Fibroblast of skin of left biceps (primary cell): ENCODE results near the gene ALG10.
"Not testable (repeated sequence)": the region's sequence is repeated elsewhere in the genome, so short reads cannot be mapped to it uniquely, and the experiment has no call there.

Source experiments
- DNase-seq, 2 experiments: peaks; one replicate each; pipeline ENCODE4 v3.0.0-alpha.2; 2013; ENCODE audit warnings: low read depth in 2 of 2

The ALG10 gene, protein sequence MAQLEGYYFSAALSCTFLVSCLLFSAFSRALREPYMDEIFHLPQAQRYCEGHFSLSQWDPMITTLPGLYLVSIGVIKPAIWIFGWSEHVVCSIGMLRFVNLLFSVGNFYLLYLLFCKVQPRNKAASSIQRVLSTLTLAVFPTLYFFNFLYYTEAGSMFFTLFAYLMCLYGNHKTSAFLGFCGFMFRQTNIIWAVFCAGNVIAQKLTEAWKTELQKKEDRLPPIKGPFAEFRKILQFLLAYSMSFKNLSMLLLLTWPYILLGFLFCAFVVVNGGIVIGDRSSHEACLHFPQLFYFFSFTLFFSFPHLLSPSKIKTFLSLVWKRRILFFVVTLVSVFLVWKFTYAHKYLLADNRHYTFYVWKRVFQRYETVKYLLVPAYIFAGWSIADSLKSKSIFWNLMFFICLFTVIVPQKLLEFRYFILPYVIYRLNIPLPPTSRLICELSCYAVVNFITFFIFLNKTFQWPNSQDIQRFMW

DNA sequence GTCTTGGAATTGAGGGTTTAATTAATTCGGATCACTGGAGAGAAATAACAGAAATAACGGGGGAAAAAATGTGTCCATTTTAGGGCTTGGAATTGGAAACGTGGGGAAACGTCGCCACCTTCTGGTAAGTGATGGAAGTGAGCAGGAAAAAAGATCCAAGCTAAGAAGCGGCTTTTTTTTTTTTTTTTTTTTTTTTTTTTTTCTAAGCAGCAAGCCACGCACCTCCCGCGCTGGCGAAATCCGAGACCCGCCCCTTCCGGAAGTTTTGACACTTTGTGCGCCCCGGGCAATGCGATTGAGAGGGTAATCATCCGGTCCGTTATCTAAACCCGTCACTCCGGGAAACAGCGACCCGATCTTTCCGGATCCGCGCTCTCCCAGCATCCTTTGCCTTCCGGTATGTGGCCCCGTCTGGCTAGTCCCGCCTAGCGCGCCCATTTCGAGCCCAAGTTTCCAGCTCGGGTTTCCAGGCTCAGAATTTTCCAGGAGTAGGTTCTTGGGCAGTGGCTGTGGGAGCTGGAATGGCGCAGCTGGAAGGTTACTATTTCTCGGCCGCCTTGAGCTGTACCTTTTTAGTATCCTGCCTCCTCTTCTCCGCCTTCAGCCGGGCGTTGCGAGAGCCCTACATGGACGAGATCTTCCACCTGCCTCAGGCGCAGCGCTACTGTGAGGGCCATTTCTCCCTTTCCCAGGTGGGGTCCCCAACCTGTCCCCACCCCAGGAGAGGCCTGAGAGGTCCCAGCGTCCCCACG, at the start of gene ALG10:
TSS of gene ALG10 (plus strand) at position 418 of the 752 bp plus-strand sequence. CDS start at position 522, 104 bp downstream.
- peak; percentile 96 for DNase-seq

GRCh38 chr12:33972884-33973283, 49.4 kb upstream of the ALG10 start:
- DNase-seq = not testable (repeated sequence)

GRCh38 chr12:33977887-33978286, 44.4 kb upstream of the ALG10 start:
- DNase-seq = no peak

DNA sequence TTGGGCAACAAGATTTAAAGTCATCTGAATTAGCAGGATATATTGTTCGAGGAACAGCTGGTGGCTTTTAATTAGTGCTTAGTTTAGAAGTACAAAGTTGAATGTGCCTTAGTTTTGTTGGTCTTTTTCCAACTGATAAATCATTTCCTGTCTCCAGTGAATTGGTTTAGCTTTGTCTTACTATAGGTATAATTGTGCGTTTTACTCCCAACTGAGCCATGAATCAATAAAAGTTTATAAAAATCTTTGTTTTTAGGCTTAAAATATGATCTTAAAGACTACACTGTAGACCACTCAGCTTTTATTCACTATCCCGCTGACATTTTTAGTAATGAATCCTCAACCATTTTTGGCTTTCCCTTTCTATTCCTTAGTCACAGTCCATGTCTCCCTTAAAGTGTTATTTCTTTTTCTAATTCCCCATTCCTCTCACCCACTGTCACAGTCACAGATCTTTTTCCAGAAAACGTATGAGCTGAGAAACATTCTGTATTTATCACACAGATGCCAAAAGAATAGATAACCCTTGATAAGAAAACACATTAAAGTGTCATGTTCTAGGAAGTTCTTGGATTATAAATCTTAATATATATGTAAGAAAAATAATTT, 34.0 kb upstream of the ALG10 start:
- no peak for DNase-seq

- DNase-seq = no peak
These were observed 33.4 kb upstream of the ALG10 start for GRCh38 chr12:33988913-33989312.

GRCh38 chr12:33994857-33995808, 27.2 kb upstream of the ALG10 start:
- DNase-seq = no peak

GRCh38 chr12:34008835-34009234, 13.5 kb upstream of the ALG10 start:
- not testable (repeated sequence) for DNase-seq

DNA sequence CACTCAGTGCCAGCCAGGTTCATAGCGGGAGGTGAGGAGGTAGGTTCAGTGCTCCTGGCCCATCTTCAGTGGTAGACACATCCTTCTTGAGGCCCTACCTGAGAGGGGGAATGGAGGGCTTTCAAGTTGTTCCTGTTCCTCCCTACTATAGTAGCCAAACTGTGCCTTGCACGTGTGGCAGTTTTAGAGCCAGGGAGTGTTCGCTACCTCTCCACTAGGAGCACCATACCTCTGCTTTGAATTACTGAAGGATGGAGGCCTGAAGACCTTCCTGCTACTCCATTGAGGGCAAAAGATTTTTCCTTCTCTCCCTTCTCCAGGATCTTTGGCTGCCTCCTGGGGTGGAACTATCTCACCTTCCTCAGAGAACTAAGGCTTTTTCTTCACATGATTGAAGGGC, 5.9 kb upstream of the ALG10 start:
- DNase-seq = no peak

- no peak for DNase-seq
These were observed 1.2 kb upstream of the ALG10 start for GRCh38 chr12:34021071-34021470.

DNA sequence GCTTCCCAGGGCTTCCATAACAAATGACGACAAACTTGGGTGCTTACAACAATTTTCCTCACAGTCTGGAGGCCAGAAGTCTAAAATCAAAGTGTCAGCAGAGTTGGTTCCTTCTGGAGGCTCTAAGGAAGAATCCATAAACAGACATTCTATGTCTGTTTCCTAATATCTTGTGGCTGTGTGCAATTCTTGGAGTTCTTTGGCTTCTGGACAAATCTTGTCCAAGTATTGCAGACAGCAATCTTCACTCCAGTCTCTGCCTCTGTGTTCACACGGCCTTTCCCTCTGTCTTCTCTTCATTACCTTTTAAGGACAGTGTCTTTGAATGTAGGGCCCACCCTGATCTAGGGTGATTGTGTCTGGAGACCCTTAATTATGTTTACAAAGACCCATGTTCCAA, 5.4 kb downstream of the ALG10 start:
- not testable (repeated sequence) for DNase-seq

DNA sequence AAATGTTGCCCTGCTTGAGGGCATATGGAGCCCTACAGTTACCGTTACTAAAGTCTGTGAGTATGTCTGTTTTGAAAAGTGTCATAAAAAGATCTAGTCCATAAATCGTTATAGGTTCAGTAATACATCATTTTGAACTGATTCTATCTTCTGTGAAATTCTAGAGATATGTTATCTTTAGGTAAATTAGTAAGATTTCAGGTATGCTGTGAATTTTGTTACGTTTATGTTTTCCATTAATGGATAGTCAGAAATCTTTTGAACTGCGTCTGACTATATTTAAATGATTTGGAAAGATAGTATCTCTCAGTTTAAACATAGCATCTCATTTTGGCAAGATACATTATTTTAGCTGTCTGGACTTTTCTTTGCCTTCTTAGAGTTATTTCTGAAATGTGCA, 8.3 kb downstream of the ALG10 start:
- no peak for DNase-seq

GRCh38 chr12:34033628-34034296, 11.5 kb downstream of the ALG10 start:
- DNase-seq = no peak

GRCh38 chr12:34038357-34038756, 16.1 kb downstream of the ALG10 start:
- DNase-seq = not testable (repeated sequence)

GRCh38 chr12:34046570-34046969, 24.3 kb downstream of the ALG10 start:
- no peak for DNase-seq

GRCh38 chr12:34047855-34048254, 25.6 kb downstream of the ALG10 start:
- DNase-seq = not testable (repeated sequence)

- no peak for DNase-seq
These were observed 26.4 kb downstream of the ALG10 start for GRCh38 chr12:34048714-34049113.

- no peak for DNase-seq
These were observed 29.2 kb downstream of the ALG10 start for GRCh38 chr12:34051486-34051885.

DNA sequence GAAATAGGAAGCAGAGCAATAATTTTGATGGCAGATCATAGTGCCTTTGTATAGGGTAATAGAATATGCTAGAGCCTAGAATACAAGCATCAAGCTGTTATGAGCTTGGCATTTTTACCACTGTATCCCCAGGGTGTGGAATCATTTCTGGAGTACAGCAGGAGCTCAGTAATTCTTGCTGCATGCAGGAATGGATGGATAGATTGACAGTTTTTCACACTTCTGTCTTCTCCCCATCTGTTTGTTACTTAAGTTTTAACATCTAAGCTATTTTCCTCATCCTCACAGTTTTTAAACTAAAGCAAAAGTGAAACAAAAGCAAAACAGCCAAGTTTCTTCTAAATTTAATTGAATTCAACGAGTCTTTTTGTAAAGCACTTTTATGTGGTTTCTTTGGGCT, 32.6 kb downstream of the ALG10 start:
- no peak for DNase-seq
